Hematopoietic multipotent progenitor cell treated with erythropoietin and hydrocortisone succinate and interleukin-3 and kit ligand, for 17 days (in vitro differentiated cells): ENCODE measurements around the gene MDC1.
"Not testable (repeated sequence)": the region's sequence is repeated elsewhere in the genome, so short reads cannot be mapped to it uniquely, and the experiment has no call there.

Source experiments
- DNase-seq: peaks from one replicate; pipeline ENCODE4 v3.0.0-alpha.2; 2015; ENCODE audit warnings: low spot score

Gene MDC1

DNA sequence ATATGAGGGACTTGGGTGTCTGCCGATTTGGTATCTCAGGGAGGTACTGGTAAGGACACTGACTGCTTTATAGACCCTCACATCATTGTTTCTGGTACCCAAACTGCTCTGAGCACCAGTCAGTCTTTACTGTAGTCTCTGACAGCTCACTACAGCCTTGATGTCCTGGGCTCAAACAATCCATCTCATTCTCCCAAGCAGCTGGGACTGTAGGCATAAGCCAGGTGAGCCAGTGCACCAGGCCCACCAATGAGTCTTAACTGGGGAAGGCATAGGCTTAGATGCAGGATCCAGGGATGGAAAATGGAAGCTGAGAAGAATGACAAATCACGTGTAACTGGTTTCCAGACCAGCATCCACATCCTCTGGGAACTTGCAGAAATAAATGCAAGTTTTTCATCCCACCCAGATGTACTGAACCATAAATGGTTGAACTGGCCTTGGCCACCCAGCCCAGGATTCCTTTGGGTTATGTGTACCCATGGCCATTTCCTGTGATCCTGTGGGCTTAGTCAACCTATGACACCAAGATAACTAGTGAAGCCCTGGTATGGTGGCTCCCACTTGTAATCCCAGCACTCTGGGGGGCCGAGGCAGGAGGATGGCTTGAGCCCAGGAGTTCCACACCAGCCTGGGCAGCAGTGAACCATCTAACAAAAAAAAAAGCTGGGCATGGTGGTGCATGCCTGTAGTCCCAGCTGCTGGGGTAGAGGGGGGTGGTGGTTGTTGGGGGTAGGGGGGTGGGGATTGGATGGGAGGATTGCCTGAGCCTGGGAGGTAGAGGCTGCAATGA is 8.8 kb upstream of the MDC1 start:
- DNase-seq: no peak

DNA sequence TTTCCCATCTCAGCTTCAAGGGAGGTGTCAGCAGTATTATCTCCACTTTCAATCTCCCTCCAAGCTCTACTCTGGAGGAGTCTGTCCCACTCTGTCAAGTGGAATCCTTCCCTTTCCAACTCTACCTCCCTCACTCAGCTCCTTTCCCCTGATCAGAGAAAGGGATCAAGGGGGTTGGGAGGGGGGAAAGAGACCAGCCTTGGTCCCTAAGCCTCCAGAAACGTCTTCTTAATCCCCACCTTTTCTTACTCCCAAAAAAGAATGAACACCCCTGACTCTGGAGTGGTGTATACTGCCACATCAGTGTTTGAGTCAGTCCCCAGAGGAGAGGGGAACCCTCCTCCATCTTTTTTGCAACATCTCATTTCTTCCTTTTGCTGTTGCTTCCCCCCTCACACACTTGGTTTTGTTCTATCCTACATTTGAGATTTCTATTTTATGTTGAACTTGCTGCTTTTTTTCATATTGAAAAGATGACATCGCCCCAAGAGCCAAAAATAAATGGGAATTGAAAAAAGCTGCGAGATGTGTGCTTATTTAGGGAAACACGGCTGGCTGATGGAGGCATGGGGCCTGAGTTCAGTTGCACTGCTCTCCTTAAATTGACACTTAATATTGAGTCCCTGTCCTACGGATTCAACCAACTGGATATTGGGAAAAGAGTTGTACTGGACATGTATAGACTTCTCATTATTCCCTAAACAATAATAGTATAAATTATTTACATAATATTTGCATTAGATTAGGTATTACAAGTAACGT is 8.0 kb upstream of the MDC1 start:
- DNase-seq: no peak

DNA sequence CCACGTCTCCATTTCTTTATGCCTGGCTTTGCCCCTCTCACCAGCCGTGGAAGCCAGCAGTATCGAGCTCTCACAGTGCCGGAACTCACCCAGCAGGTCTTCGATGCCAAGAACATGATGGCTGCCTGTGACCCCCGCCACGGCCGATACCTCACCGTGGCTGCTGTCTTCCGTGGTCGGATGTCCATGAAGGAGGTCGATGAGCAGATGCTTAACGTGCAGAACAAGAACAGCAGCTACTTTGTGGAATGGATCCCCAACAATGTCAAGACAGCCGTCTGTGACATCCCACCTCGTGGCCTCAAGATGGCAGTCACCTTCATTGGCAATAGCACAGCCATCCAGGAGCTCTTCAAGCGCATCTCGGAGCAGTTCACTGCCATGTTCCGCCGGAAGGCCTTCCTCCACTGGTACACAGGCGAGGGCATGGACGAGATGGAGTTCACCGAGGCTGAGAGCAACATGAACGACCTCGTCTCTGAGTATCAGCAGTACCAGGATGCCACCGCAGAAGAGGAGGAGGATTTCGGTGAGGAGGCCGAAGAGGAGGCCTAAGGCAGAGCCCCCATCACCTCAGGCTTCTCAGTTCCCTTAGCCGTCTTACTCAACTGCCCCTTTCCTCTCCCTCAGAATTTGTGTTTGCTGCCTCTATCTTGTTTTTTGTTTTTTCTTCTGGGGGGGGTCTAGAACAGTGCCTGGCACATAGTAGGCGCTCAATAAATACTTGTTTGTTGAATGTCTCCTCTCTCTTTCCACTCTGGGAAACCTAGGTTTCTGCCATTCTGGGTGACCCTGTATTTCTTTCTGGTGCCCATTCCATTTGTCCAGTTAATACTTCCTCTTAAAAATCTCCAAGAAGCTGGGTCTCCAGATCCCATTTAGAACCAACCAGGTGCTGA is 7.0 kb upstream of the MDC1 start:
- DNase-seq: not testable (repeated sequence)

DNA sequence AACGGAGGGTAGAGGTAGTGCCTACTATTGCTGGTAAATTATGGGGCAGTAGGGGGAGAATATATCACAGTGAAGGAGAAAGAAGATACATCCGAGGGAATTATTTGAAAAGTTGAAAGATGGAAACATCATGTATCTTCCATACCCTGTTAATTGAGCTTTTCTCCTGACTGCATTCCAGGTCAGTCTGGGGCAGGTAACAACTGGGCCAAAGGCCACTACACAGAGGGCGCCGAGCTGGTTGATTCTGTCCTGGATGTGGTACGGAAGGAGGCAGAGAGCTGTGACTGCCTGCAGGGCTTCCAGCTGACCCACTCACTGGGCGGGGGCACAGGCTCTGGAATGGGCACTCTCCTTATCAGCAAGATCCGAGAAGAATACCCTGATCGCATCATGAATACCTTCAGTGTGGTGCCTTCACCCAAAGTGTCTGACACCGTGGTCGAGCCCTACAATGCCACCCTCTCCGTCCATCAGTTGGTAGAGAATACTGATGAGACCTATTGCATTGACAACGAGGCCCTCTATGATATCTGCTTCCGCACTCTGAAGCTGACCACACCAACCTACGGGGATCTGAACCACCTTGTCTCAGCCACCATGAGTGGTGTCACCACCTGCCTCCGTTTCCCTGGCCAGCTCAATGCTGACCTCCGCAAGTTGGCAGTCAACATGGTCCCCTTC is 6.2 kb upstream of the MDC1 start:
- DNase-seq: not testable (repeated sequence)

DNA sequence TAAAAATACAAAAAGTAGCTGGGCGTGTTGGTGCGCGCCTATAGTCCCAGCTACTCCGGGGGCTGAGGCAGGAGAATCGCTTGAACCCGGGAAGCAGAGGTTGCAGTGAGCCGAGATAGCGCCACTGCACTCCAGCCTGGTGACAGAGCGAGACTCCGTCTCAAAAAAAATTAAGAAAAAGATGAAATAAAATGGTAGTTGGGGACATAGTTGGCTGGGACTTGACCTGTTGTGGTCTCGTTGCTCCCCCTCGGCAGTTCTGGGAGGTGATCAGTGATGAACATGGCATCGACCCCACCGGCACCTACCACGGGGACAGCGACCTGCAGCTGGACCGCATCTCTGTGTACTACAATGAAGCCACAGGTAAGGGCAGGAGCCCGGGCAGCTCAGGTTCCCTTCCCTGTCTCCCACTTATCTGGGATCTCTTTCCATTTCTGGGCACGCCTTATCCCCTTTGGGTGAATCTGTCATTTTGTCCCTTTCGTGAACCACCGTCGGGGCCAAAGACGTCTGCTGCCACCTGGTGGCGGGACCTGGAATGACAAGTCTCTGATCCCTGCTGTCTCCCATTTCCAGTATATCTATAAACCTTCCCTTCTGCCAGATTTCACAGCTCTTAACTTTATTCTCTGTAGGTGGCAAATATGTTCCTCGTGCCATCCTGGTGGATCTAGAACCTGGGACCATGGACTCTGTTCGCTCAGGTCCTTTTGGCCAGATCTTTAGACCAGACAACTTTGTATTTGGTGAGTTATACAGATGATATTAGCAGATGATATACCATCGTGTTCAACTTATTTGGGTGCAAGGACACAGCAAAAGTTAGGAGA is 5.4 kb upstream of the MDC1 start:
- DNase-seq: peak; percentile 91

DNA sequence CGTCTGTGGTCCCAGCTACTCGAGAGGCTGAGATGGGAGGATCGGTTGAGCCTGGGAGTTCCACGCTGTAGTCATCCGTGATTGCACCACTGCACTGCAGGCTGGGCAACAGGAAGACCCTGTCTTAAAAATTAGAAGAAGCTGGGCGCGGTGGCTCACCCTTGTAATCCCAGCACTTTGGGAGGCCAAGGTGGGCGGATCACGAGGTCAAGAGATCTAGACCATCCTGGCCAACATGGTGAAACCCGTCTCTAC is 4.9 kb upstream of the MDC1 start:
- DNase-seq: not testable (repeated sequence)

DNA sequence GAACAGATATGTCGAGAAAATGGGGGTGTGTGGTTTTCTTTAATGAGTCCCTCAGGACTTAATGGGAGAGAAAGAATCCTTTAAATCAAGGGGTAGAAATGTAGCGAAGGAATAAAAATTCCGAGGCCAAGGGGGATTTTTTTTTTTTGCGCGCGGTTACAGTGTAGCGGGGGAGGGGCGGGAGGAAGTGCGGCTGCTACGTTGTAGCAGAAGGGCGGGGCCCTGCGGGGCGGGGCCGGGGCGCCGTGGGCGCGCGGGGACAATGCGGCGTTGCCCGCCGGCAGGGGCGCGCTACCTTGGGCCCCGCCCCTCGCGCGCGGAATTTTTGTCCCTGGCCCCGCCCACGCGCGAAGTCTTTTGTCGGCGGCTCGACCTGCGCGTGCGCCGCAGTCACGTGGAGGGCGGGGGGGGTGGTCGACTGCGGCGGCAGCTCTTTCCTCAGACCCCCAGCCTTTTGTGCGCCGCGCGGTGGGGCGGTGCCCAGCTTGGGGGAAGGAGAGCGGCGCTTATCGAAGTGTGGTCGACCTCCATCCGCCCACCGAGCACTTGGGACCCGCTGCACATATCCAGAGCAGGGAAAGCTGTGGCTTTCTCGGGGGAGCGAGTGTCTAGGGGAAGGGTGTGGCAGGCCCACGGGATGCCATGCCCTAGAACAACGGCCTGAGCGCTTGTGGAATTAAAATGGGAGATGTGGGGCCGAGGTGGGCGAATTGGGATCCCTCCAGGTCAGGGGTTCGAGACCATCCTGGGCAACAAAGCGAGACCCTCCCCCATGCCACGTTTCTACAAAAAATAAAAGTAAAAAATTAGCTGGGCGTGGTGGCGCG is 4.3 kb upstream of the MDC1 start:
- DNase-seq: peak; percentile 85

DNA sequence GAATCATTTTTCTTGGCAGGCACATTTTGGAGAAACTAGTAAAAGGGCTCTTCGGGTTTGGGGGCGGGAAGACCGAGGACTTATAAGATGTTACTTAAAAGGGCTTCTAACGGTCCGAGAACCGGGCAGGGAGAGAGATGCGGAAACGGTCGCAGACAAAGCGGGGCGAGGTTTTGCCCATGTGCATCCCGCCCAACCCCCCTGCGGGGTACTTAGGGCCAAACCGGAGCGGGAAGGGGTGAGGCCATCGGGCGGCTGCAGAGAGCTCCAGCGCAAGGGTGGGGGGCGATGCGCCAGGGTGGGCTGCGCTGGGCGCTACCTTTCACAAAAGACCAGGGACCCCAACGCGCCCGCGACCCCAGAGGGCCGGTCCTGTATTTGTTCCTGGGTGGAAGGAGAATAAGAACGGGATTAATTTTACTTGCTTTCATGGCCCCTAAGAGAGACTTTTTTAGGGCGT is 3.7 kb upstream of the MDC1 start:
- DNase-seq: no peak

DNA sequence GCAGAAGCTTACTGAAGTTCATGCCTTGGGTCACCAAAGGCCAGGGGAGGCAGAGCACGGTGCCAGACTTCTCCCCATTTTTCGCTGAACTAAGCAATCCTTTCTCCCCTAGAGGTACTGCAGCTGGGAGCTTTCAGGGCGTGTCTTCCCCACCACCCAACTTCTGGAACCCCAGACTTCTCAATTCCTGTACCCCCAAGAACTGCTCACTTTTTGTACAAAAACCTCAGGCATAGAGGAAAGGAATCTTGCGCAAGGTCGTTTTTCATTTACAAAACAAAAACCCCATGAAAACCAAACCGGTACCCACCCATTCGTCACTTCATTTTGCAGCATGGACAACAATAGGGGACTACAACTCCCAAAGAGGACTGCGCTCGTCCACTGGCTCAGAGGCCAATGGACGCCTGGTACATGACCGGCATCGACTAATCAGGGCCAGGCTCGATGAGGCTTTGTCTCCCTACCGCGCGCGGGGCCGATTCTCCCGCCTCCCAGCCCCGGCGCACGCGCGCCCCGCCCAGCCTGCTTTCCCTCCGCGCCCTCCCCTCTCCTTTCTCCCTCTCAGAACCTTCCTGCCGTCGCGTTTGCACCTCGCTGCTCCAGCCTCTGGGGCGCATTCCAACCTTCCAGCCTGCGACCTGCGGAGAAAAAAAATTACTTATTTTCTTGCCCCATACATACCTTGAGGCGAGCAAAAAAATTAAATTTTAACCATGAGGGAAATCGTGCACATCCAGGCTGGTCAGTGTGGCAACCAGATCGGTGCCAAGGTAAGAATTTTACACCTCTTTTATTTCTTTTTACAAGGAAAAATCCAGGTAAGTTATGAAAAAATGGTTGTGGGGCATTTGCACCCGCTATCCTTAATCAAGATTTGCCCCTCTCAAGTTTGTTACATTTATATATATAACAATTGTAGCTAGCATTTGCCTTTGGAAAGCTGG is 3.0 kb upstream of the MDC1 start, which contains the start of gene TUBB:
TUBB (plus strand) TSS at position 562 of the 947 bp plus-strand sequence; CDS start at position 717, 155 bp downstream.
- DNase-seq: peak; percentile 71

DNA sequence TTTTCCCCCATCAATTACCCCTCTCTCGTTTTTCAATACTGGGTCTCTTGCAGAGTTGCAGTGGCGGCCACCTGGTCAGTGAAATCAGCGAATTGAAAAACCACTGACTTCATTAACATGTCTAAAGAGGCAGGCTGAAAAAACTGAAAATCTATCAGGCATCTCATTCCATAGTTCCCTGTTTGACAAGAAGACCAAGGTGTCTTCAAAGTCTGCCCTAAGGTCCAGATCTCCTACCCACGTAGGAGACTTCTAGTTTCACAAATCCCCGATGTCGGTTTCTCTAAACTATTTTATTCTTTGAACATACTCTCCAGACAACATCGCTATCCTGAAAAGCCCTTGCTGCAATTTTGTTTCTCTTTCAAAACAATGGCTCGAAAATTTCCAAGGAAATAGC is 2.3 kb upstream of the MDC1 start:
- no peak for DNase-seq

DNA sequence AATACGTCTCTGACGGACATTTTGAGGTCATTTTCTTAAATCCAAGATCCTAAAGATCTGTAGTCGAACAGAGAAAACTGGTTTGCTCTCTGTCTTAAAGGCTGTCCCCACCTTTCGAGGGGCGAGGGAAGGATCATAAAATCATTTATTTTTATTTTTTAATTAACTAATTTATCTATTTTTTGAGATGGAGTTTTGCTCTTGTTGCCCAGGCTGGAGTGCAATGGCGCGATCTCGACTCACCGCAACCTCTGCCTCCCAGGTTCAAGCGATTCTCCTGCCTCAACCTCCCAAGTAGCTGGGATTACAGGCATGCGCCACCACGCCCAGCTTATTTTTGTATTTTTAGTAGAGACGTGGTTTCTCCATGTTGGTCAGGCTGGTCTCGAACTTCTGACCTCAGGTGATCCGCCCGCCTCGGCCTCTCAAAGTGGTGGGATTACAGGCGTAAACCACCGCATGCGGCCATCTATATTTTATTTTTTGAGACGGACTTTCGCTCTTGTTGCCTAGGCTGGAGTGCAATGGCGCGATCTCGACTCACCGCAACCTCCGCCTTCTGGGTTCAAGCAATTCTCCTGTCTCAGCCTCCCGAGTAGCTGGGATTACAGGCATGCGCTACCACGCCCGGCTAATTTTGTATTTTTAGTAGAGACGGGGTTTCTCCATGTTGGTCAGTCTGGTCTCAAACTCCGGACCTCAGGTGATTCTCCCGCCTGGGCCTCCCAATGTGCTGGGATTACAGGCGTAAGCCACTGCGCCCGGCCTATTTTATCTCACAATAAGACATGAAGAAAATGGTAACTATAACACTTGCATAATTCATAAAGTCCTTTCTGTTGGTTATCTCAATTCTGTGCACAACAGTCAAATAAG is 1.0 kb upstream of the MDC1 start:
- DNase-seq: not testable (repeated sequence)

DNA sequence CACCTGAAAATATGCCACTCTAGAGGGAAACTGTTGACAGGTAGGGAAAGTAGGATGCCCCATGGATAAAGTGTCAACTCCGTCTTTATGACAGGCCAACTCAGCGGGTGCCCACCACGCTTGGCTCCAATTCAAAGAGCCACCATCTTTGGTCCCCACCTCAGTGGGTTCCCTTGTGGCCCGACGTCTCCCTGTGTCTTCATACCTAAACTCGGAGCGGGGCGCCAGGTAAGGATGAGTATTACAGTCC is 277 bp downstream of the MDC1 start:
- DNase-seq: no peak

DNA sequence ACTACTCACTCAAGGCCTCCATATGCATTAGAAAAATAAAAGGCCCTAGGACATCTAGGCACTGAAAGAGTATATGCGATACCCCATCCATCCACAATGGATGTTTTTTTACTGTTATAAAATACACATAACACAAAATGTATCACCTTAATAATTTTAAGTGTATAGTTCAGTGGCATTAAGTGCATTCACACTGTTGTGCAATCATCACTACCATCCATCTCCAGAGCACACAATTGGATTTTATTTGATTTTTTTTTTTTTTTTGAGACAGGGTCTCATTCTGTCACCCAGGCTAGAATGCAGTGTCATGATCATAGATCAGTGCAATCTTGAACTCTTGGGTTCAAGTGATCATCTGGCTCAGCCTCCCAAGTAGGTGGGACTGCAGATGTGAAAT is 2.8 kb downstream of the MDC1 start:
- no peak for DNase-seq

DNA sequence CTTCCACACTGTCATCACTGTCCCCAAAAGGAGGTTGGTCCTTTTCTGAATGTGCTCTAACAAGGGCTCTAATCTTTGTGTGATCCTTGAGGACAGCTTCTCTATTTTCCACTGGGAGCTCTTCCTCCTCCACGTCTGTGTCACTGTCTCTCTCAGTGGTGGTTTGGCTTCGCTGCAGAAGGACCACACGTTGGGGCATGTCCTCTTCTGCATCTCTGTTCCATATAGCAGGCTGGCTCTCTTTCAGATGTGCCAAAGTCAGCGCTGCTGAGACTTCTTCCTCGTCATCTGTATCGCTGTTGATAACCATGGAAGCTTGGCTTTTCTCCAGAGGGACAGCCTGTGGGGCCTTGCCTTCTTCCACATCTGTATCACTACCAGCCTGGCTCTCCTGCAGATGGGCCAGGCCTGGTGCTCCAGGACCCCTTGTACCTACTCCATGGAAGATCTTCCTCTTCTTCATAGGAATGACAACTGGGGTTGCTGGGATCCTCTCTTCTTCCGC is 4.6 kb downstream of the MDC1 start:
- peak; percentile 75 for DNase-seq

DNA sequence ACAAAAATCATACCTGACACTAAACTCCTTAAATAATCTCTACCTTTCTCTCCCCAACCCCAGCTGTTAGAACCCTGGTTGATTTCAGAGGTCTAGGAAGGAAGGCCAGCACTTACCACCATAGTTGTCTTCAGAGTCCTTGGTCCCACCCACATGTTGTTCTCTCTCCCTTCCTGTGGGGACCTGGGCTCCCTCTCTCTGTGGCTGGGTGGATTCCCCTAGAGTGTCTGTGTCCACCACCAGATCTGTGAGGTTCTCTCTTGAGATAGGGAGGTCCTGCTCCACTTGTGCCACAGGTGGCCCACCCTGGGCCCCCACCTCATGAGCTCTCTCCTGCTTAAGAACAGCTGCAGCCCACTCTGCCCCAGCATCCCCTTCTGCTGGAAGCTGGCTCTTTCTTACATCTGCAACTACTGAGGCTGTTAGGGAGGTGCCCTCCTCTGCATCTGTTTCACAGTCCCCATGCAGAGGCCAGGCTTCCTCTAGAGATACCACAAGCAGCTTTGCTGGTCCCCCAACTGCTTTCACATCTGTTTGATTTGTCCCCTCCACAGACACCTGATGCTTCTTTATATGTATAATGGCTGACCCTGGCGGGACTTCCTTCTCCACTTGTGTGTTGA is 5.2 kb downstream of the MDC1 start:
- DNase-seq: no peak

DNA sequence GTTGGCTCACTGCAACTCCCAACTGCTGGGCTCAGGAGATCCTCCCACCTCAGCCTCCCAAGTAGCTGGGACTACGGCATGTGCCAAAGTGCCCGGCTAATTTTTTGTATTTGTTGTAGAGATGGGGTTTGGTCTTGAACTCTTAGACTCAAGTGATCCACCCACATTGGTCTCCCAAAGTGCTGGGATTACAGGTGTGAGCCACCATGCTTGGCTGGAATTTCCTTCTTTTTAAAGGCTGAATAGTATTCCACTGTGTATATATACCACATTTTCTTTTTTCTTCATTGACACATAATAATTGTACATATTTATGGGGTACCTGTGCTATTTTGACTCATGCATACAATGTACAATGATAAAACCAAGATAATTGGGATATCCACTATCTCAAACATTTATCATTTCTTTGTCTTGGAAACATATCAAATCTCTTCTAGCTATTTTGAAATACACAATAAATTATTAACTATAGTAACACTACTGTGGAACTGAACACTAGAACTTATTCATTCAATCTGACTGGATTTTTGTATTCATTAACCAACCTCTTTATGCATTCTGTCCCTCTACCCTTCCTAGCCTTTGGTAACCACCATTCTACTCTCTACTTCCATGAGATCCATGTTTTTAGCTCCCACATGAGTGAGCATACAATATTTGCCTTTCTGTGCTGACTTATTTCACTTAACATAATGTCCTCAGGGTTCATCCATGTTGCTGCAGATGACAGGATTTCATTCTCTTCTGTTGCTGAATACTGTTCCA is 7.8 kb downstream of the MDC1 start:
- DNase-seq: no peak
